Measurements from ENCODE around the gene FAM221B.

GRCh38 chr9:35828716-35829083 is at the start of gene FAM221B:
- no peak for TF ChIP-seq POLR2A (IDR thresholded peaks at IDR 0.05)
- TF ChIP-seq, protein P1, sequence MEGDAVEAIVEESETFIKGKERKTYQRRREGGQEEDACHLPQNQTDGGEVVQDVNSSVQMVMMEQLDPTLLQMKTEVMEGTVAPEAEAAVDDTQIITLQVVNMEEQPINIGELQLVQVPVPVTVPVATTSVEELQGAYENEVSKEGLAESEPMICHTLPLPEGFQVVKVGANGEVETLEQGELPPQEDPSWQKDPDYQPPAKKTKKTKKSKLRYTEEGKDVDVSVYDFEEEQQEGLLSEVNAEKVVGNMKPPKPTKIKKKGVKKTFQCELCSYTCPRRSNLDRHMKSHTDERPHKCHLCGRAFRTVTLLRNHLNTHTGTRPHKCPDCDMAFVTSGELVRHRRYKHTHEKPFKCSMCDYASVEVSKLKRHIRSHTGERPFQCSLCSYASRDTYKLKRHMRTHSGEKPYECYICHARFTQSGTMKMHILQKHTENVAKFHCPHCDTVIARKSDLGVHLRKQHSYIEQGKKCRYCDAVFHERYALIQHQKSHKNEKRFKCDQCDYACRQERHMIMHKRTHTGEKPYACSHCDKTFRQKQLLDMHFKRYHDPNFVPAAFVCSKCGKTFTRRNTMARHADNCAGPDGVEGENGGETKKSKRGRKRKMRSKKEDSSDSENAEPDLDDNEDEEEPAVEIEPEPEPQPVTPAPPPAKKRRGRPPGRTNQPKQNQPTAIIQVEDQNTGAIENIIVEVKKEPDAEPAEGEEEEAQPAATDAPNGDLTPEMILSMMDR (IDR thresholded peaks at IDR 0.05), result no peak
